KMS-11 (cell line): ENCODE measurements around the gene SPRY4.

ENCODE experiments used
- H2AFZ ChIP-seq: fragments of 200-600 bp; sonication (generic); 2 replicates; pipeline ENCODE4 v1.6.1; 2016; ENCODE audit warnings: antibody characterized with exemption, mixed run types, low read depth
- H3K27ac ChIP-seq: fragments of 200-600 bp; sonication (generic); 2 replicates; pipeline ENCODE4 v1.6.1; 2016; ENCODE audit warnings: mild to moderate bottlenecking, mixed run types
- H3K27me3 ChIP-seq: fragments of 200-600 bp; sonication (generic); 2 replicates; pipeline ENCODE4 v1.6.1; 2017; ENCODE audit warnings: mild to moderate bottlenecking, low read depth, mixed run types, moderate library complexity; ENCODE audit not compliant: insufficient read depth
- H3K36me3 ChIP-seq: fragments of 200-600 bp; sonication (generic); 2 replicates; pipeline ENCODE4 v1.6.1; 2017; ENCODE audit warnings: mild to moderate bottlenecking, mixed run types; ENCODE audit not compliant: insufficient read depth
- H3K4me1 ChIP-seq: fragments of 200-600 bp; sonication (generic); 2 replicates; pipeline ENCODE4 v1.6.1; 2016; ENCODE audit warnings: mild to moderate bottlenecking, low read depth, mixed run types; ENCODE audit not compliant: poor library complexity, severe bottlenecking
- H3K4me2 ChIP-seq: fragments of 200-600 bp; sonication (generic); 2 replicates; pipeline ENCODE4 v1.7.0; 2016; ENCODE audit warnings: mild to moderate bottlenecking, mixed run types
- H3K4me3 ChIP-seq: fragments of 200-600 bp; sonication (generic); IDR thresholded peaks from 2 replicates; pipeline ENCODE4 v1.6.1; 2017; ENCODE audit warnings: low read depth, low read length, mixed read lengths; ENCODE audit not compliant: insufficient read depth
- H3K79me2 ChIP-seq: fragments of 200-600 bp; sonication (generic); 2 replicates; pipeline ENCODE4 v1.6.1; 2016; ENCODE audit warnings: low read depth, mixed run types; ENCODE audit not compliant: insufficient read depth
- H3K9ac ChIP-seq: fragments of 200-600 bp; sonication (generic); 2 replicates; pipeline ENCODE4 v1.6.1; 2016; ENCODE audit warnings: mild to moderate bottlenecking, mixed run types
- H4K20me1 ChIP-seq: fragments of 200-600 bp; sonication (generic); 2 replicates; pipeline ENCODE4 v1.6.1; 2016; ENCODE audit warnings: mild to moderate bottlenecking, mixed run types; ENCODE audit not compliant: insufficient read depth
- CTCF ChIP-seq: fragments of 200-600 bp; sonication (generic); conservative IDR thresholded peaks from 2 replicates; pipeline ENCODE4 v1.6.1; 2017; ENCODE audit warnings: low read depth, mild to moderate bottlenecking, antibody characterized with exemption, low read length, moderate library complexity, mixed read lengths

SPRY4 gene

DNA sequence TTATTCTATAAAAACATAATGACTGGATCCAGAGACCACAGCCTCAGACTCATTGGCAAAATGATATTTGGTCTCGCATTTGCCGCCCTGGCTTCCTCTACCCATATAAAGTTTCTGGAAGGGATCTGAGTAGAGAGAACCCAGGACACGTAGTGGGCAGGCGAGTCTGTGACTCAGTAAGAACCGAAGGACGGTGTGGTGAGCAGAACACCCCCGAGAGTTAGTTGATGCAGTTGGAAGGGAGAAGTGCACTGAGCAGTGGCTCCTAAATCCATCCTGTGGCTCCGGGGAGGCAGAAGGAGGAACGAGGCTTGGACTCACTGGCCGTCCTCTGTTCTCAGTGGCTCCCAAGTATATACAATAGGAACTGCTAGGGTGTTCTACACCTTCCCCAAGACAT lies 11.5 kb downstream of the SPRY4 start:
- no peak overlapping the region for H3K9ac ChIP-seq
- no peak overlapping the region for H3K27ac ChIP-seq
- H3K36me3 ChIP-seq = no peaks in the 10 kb centered on the region
- no peaks in the 10 kb centered on the region for H3K79me2 ChIP-seq
- TF ChIP-seq CTCF = no peak
- H3K27me3 ChIP-seq = no peaks in the 10 kb centered on the region
- H2AFZ ChIP-seq = no peak overlapping the region
- no peaks in the 10 kb centered on the region for H3K4me1 ChIP-seq
- H4K20me1 ChIP-seq = no peaks in the 10 kb centered on the region
- H3K4me2 ChIP-seq = no peak overlapping the region
- no peak overlapping the region for H3K4me3 ChIP-seq

- no peak overlapping the region for H3K27ac ChIP-seq
- no peaks in the 10 kb centered on the region for H3K4me1 ChIP-seq
- no peak overlapping the region for H3K9ac ChIP-seq
- TF ChIP-seq CTCF = no peak
- H2AFZ ChIP-seq = no peak overlapping the region
- H3K27me3 ChIP-seq = no peaks in the 10 kb centered on the region
- H3K4me3 ChIP-seq = no peak overlapping the region
- H3K36me3 ChIP-seq = no peaks in the 10 kb centered on the region
- no peaks in the 10 kb centered on the region for H4K20me1 ChIP-seq
- H3K79me2 ChIP-seq = no peaks in the 10 kb centered on the region
- no peak overlapping the region for H3K4me2 ChIP-seq
Measured at GRCh38 chr5:142312399-142312798, 12.4 kb downstream of the SPRY4 start.

DNA sequence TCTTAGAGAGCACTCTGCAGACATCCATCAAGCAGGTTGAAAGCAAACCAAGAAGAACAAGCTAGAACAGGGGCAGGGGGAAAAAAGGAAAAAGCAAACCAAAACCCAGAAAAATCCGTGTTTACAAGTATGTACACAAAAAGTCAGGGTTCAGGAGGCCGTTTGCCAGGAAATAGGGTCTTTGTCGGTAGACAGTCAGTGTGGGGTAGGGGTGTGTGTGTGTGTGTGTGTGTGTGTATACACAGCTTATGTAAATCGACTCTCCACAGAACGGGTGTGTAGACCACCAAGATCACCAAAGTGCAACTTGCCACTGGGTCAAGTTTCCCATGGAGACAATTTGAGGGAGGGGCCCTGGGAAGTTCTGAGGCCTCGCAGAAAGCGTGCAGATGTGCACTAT lies 13.1 kb downstream of the SPRY4 start:
- H3K79me2 ChIP-seq = no peaks in the 10 kb centered on the region
- no peak overlapping the region for H2AFZ ChIP-seq
- H3K4me2 ChIP-seq = no peak overlapping the region

DNA sequence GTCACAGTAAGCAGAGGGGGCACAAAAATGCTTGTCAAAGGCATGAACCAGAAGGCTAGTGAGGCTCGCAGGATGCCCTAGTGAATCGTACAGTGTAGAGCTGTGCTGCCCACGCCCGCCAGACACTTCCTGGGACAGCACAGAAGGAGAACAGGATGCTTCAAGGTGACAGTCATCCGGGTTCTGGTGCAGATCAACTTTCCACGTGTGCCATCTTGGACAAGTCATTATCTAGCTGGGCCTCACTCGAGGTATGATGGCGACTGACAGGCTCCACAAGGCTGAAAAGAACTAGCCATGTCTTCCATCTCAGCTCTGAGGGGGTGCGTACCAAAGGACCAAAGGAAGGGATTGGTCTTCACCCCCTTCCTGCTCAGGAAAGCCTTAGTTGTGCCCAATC lies 14.0 kb downstream of the SPRY4 start:
- Histone ChIP-seq H4K20me1 (no peaks in the 10 kb centered on the region), H3K4me3 (no peak overlapping the region), H3K4me1 (no peaks in the 10 kb centered on the region), H3K79me2 (no peaks in the 10 kb centered on the region), H3K27me3 (no peaks in the 10 kb centered on the region), H3K36me3 (no peaks in the 10 kb centered on the region), H3K4me2 (no peak overlapping the region), H2AFZ (no peak overlapping the region), H3K27ac (no peak overlapping the region), H3K9ac (no peak overlapping the region)
- TF ChIP-seq CTCF = no peak

More for the DNA sequence above, 13.1 kb downstream of the SPRY4 start:
- Histone ChIP-seq H3K36me3 (no peaks in the 10 kb centered on the region), H3K27me3 (no peaks in the 10 kb centered on the region), H3K27ac (no peak overlapping the region), H3K9ac (no peak overlapping the region), H3K4me3 (no peak overlapping the region), H3K4me1 (no peaks in the 10 kb centered on the region), H4K20me1 (no peaks in the 10 kb centered on the region)
- no peak for TF ChIP-seq CTCF
